Colonic mucosa (tissue), 4 donors: Measurements from ENCODE around the gene MAGEA6. TPM values are rescaled to one million over a fixed set of nuclear protein-coding genes. Genes with fewer than 3 reads are reported as not detected.

Experiments
- DNase-seq: peaks from one replicate; pipeline ENCODE4 v3.0.0-alpha.2; 2020
- H3K27ac ChIP-seq: fragments of 200-600 bp; one replicate; pipeline ENCODE4 v1.8.0; 2021
- H3K27me3 ChIP-seq: fragments of 200-600 bp; one replicate; pipeline ENCODE4 v1.8.0; 2021
- H3K36me3 ChIP-seq: fragments of 200-600 bp; one replicate; pipeline ENCODE4 v1.8.0; 2021
- H3K4me1 ChIP-seq: fragments of 200-600 bp; one replicate; pipeline ENCODE4 v1.8.0; 2021; ENCODE audit warnings: mild to moderate bottlenecking
- H3K4me3 ChIP-seq: fragments of 200-600 bp; one replicate; pipeline ENCODE4 v1.8.0; 2021
- H3K9ac ChIP-seq, 2 donors: one replicate each; pipeline ENCODE4 v1.7.0; 2013; ENCODE audit warnings: control low read depth in 2 of 2, low read depth in 2 of 2, low read length in 2 of 2
- H3K9me3 ChIP-seq: fragments of 200-600 bp; one replicate; pipeline ENCODE4 v1.8.0; 2021
- CTCF ChIP-seq: fragments of 200-600 bp; IDR thresholded peaks from one replicate; pipeline ENCODE4 v1.8.0; 2022; ENCODE audit warnings: antibody characterized with exemption, mild to moderate bottlenecking
- intact Hi-C: fragments of 100-400 bp; cut with DNase I; formaldehyde crosslinking; loops from one replicate; pipeline ENCODE4 v1.14.1; 2022
- total RNA-seq, 2 donors: library from RNA; stranded (reverse); fragmentation: NEBNext Ultra II Directional in 1 of 2; extraction: Animal tissue kit (Norgen Biotek cat#: 25700) in 1 of 2; gene quantifications; one replicate each; pipeline ENCODE4 v1.2.1, GENCODE V29; 2021
- donor health status: healthy.
- donor health status: DM: no; HTN: no; CAD: no.
- donor health status: DM: no; HTN: no; CAD: no.

MAGEA6 gene
- total RNA-seq, 2 donors from 2014 or later = 0.32 TPM; not detected in 1

- no peak for DNase-seq
- Histone ChIP-seq H3K27ac (no peak overlapping the region), H3K4me1 (no peaks in the 10 kb centered on the region), H3K9me3 (no peaks in the 10 kb centered on the region), H3K4me3 (no peak overlapping the region), H3K9ac (no peak overlapping the region), H3K36me3 (no peaks in the 10 kb centered on the region), H3K27me3 (no peaks in the 10 kb centered on the region)
- TF ChIP-seq CTCF = no peak
- intact Hi-C loops = no loop called here
Measured at GRCh38 chrX:152725409-152725808, 44.1 kb downstream of the MAGEA6 start.

Other genes with a start within 250 kb of the MAGEA6 start
- gene GABRQ, start 131.8 kb downstream of the MAGEA6 start, total RNA-seq = under 1 TPM in 1 of 2 donors, not detected in 1; 0.03 TPM
- gene MAGEA3, start 70.9 kb downstream of the MAGEA6 start, total RNA-seq = under 1 TPM in 1 of 2 donors, not detected in 1; 0.40 TPM
- gene CSAG2, start 60.4 kb downstream of the MAGEA6 start, total RNA-seq = not detected
- under 1 TPM in 1 of 2 donors, not detected in 1; 0.62 TPM for gene MAGEA2B, start 55.1 kb downstream of the MAGEA6 start, total RNA-seq
- not detected for gene CSAG1, start 36.0 kb downstream of the MAGEA6 start, total RNA-seq
- under 1 TPM in 1 of 2 donors, not detected in 1; 0.20 TPM for gene MAGEA12, start 35.9 kb downstream of the MAGEA6 start, total RNA-seq
- gene MAGEA2, start 15.8 kb downstream of the MAGEA6 start, total RNA-seq = not detected
- gene CSAG3, start 10.5 kb downstream of the MAGEA6 start, total RNA-seq = not detected
- 10 to 100 TPM; 19.0 to 20.4 TPM for gene CETN2, start 61.1 kb upstream of the MAGEA6 start, total RNA-seq
- 10 to 100 TPM; 25.3 to 28.8 TPM for gene NSDHL, start 61.4 kb upstream of the MAGEA6 start, total RNA-seq
- gene ZNF185, start 128.4 kb upstream of the MAGEA6 start, total RNA-seq = 1 to 10 TPM; 3.6 to 4.5 TPM
- not detected for gene PNMA5, start 224.4 kb upstream of the MAGEA6 start, total RNA-seq